ENCODE results near the gene PLA2G2C.

DNA sequence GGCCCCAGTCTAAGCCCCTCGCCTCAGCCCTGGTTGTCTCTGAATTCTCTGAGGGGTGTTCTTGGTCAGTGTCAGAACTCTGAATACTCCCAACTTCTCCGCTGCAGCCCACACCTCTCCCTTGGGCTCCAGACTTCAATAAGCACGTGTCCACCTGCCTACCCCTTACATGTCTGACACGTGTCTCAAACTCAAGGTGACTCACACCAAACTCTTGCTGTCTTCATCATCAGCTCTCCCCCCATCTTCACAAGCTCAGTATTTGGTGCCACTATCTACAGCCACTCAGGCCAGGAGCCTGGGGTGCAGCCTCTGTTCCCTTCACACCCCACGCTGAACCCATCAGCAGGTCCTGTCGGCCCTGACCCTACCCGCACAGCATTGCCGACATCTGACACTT, 19.2 kb downstream of the PLA2G2C start:
- TF ChIP-seq, protein P1, sequence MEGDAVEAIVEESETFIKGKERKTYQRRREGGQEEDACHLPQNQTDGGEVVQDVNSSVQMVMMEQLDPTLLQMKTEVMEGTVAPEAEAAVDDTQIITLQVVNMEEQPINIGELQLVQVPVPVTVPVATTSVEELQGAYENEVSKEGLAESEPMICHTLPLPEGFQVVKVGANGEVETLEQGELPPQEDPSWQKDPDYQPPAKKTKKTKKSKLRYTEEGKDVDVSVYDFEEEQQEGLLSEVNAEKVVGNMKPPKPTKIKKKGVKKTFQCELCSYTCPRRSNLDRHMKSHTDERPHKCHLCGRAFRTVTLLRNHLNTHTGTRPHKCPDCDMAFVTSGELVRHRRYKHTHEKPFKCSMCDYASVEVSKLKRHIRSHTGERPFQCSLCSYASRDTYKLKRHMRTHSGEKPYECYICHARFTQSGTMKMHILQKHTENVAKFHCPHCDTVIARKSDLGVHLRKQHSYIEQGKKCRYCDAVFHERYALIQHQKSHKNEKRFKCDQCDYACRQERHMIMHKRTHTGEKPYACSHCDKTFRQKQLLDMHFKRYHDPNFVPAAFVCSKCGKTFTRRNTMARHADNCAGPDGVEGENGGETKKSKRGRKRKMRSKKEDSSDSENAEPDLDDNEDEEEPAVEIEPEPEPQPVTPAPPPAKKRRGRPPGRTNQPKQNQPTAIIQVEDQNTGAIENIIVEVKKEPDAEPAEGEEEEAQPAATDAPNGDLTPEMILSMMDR (IDR thresholded peaks at IDR 0.05) = no peak
- TF ChIP-seq POLR2A (IDR thresholded peaks at IDR 0.05) = no peak
